ENCODE measurements around the gene CUBN.

The CUBN gene

GRCh38 chr10:16779384-16779915 is 350.2 kb downstream of the CUBN start:
- Histone ChIP-seq H3K4me3 (no peak overlapping the region), H3K27ac (no peak overlapping the region)
- no peak for TF ChIP-seq CTCF (IDR thresholded peaks at IDR 0.05)
- no peak for DNase-seq (ENCODE audit: low spot score)

GRCh38 chr10:16777473-16778370 is 351.9 kb downstream of the CUBN start:
- TF ChIP-seq CTCF (IDR thresholded peaks at IDR 0.05) = peak; percentile 76
- H3K27ac ChIP-seq = no peak overlapping the region
- no peak overlapping the region for H3K4me3 ChIP-seq
- DNase-seq (ENCODE audit: low spot score) = no peak

GRCh38 chr10:16776896-16777295 is 352.7 kb downstream of the CUBN start:
- no peak overlapping the region for H3K4me3 ChIP-seq
- DNase-seq (ENCODE audit: low spot score) = no peak
- H3K27ac ChIP-seq = no peak overlapping the region
- TF ChIP-seq CTCF (IDR thresholded peaks at IDR 0.05) = no peak

Measured in coronary artery (tissue), 2 donors.